B cell (primary cell): Measurements from ENCODE around the gene ABCA4.

Source experiments
- EZH2 ChIP-seq: IDR thresholded peaks from 2 replicates; pipeline ENCODE4 v1.6.1; 2012; ENCODE audit warnings: borderline replicate concordance, low read depth, mild to moderate bottlenecking, moderate library complexity, low read length; ENCODE audit not compliant: insufficient read depth, poor library complexity, severe bottlenecking
- TF ChIP-seq, protein P1 (sequence below): fragments of 200-600 bp; IDR thresholded peaks from one replicate; pipeline ENCODE4 v1.8.0; 2022; ENCODE audit warnings: antibody characterized with exemption, mild to moderate bottlenecking

GRCh38 chr1:94143173-94143808 lies 22.3 kb upstream of the ABCA4 start:
- TF ChIP-seq, protein P1, sequence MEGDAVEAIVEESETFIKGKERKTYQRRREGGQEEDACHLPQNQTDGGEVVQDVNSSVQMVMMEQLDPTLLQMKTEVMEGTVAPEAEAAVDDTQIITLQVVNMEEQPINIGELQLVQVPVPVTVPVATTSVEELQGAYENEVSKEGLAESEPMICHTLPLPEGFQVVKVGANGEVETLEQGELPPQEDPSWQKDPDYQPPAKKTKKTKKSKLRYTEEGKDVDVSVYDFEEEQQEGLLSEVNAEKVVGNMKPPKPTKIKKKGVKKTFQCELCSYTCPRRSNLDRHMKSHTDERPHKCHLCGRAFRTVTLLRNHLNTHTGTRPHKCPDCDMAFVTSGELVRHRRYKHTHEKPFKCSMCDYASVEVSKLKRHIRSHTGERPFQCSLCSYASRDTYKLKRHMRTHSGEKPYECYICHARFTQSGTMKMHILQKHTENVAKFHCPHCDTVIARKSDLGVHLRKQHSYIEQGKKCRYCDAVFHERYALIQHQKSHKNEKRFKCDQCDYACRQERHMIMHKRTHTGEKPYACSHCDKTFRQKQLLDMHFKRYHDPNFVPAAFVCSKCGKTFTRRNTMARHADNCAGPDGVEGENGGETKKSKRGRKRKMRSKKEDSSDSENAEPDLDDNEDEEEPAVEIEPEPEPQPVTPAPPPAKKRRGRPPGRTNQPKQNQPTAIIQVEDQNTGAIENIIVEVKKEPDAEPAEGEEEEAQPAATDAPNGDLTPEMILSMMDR = no peak
- no peak for TF ChIP-seq EZH2
